NB4 (cell line): ENCODE results near the gene EMX1.

Experiments
- DNase-seq: peaks from one replicate; pipeline ENCODE4 v3.0.0; 2010; ENCODE audit warnings: low read depth
- H3K4me3 ChIP-seq: one replicate; pipeline ENCODE4 v1.5.1; 2011; ENCODE audit warnings: mild to moderate bottlenecking, low read depth, low read length, moderate library complexity
- MYC ChIP-seq: IDR thresholded peaks from 2 replicates; pipeline ENCODE4 v1.6.1; 2011; ENCODE audit warnings: low read depth, low read length
- POLR2A ChIP-seq: IDR thresholded peaks from 2 replicates; pipeline ENCODE4 v1.6.1; 2011; ENCODE audit warnings: mild to moderate bottlenecking; ENCODE audit not compliant: insufficient read length; ENCODE audit errors: extremely low read depth
- TF ChIP-seq, protein P1 (sequence below): IDR thresholded peaks from 2 replicates; pipeline ENCODE4 v1.6.1; 2011; ENCODE audit warnings: low read depth, low read length
- TF ChIP-seq, protein P2 (sequence below): IDR thresholded peaks from one replicate; pipeline ENCODE4 v1.5.1; 2012; ENCODE audit warnings: low read depth, low read length

The EMX1 gene

GRCh38 chr2:72921088-72921851 lies 4.0 kb downstream of the EMX1 start:
- no peak overlapping the region for H3K4me3 ChIP-seq
- DNase-seq: no peak
- TF ChIP-seq, protein P1, sequence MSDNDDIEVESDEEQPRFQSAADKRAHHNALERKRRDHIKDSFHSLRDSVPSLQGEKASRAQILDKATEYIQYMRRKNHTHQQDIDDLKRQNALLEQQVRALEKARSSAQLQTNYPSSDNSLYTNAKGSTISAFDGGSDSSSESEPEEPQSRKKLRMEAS: no peak
- no peak for TF ChIP-seq MYC

- no peak for DNase-seq
- no peak overlapping the region for H3K4me3 ChIP-seq
- TF ChIP-seq POLR2A (no peak), MYC (no peak)
- TF ChIP-seq, protein P1: no peak
- TF ChIP-seq, protein P2, sequence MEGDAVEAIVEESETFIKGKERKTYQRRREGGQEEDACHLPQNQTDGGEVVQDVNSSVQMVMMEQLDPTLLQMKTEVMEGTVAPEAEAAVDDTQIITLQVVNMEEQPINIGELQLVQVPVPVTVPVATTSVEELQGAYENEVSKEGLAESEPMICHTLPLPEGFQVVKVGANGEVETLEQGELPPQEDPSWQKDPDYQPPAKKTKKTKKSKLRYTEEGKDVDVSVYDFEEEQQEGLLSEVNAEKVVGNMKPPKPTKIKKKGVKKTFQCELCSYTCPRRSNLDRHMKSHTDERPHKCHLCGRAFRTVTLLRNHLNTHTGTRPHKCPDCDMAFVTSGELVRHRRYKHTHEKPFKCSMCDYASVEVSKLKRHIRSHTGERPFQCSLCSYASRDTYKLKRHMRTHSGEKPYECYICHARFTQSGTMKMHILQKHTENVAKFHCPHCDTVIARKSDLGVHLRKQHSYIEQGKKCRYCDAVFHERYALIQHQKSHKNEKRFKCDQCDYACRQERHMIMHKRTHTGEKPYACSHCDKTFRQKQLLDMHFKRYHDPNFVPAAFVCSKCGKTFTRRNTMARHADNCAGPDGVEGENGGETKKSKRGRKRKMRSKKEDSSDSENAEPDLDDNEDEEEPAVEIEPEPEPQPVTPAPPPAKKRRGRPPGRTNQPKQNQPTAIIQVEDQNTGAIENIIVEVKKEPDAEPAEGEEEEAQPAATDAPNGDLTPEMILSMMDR: no peak
Measured at GRCh38 chr2:72921853-72922252, 4.5 kb downstream of the EMX1 start.

- H3K4me3 ChIP-seq: no peak overlapping the region
- no peak for DNase-seq
- TF ChIP-seq MYC (no peak), POLR2A (no peak)
- TF ChIP-seq, protein P2: no peak
- TF ChIP-seq, protein P1: no peak
Measured at GRCh38 chr2:72923833-72924352, 6.6 kb downstream of the EMX1 start.

GRCh38 chr2:72924353-72925240 lies 7.3 kb downstream of the EMX1 start:
- no peak overlapping the region for H3K4me3 ChIP-seq
- TF ChIP-seq POLR2A: no peak
- TF ChIP-seq MYC: no peak
- TF ChIP-seq, protein P1: no peak
- TF ChIP-seq, protein P2: no peak
- peak; percentile 26 for DNase-seq

GRCh38 chr2:72925328-72925943 lies 8.1 kb downstream of the EMX1 start:
- H3K4me3 ChIP-seq: no peak overlapping the region
- TF ChIP-seq POLR2A (no peak), MYC (no peak)
- TF ChIP-seq, protein P2: no peak
- TF ChIP-seq, protein P1: no peak
- no peak for DNase-seq
